Measurements from ENCODE around the gene ELAC2. TPM values are rescaled to one million over a fixed set of nuclear protein-coding genes. Genes with fewer than 3 reads are reported as not detected.

ELAC2 gene
- total RNA-seq, 1 experiment from 2014 or later: 62.7 TPM

GRCh38 chr17:13047011-13047606, 29.3 kb upstream of the ELAC2 start:
- intact Hi-C loops (cut with micrococcal nuclease; ENCODE audit: unreplicated experiment): no loop called here
- Histone ChIP-seq H3K27me3 (ENCODE audit: insufficient read depth, low read depth) (peaks cover 85% of the 10 kb centered on the region), H3K9me2 (ENCODE audit: insufficient read depth) (no peaks in the 10 kb centered on the region), H3K27ac (no peak overlapping the region), H3F3A (ENCODE audit: insufficient read depth, low read depth) (no peaks in the 10 kb centered on the region), H3K4me2 (no peak overlapping the region), H3K9me3 (ENCODE audit: insufficient read depth, low read depth) (no peaks in the 10 kb centered on the region), H3K36me3 (ENCODE audit: low read depth) (no peaks in the 10 kb centered on the region), H3K4me3 (no peak overlapping the region), H3K4me1 (replicated peaks; ENCODE audit: insufficient read depth) (no peaks in the 10 kb centered on the region), H4K20me1 (ENCODE audit: insufficient read depth) (no peaks in the 10 kb centered on the region), H2AFZ (no peak overlapping the region), H3K79me2 (ENCODE audit: low read depth) (no peaks in the 10 kb centered on the region)
- CTCF ChIA-PET: no interaction called here
- no peak for TF ChIP-seq EZH2 (IDR thresholded peaks at IDR 0.05; ENCODE audit: low read depth)
- DNase-seq: no peak
- POLR2A ChIA-PET (ENCODE audit: unreplicated experiment): no interaction called here
- no TSS peak for BruUV-seq (replicated peaks)

- H2AFZ ChIP-seq: no peak overlapping the region
- no peak for TF ChIP-seq CTCF (conservative IDR thresholded peaks at IDR 0.05)
- TF ChIP-seq EZH2 (IDR thresholded peaks at IDR 0.05; ENCODE audit: low read depth): no peak
- DNase-seq: no peak
- no peaks in the 10 kb centered on the region for H4K20me1 ChIP-seq (ENCODE audit: insufficient read depth)
- no peaks in the 10 kb centered on the region for H3K9me2 ChIP-seq (ENCODE audit: insufficient read depth)
- no peaks in the 10 kb centered on the region for H3F3A ChIP-seq (ENCODE audit: insufficient read depth, low read depth)
- no peaks in the 10 kb centered on the region for H3K36me3 ChIP-seq (ENCODE audit: low read depth)
- ChIA-PET POLR2A (ENCODE audit: unreplicated experiment) (interaction anchor here (0.8 kb wide), 1 partner anchor 329 kb away, joined by 13 read pairs; no protein-coding TSS in a partner anchor), CTCF (no interaction called here)
- H3K4me1 ChIP-seq (replicated peaks; ENCODE audit: insufficient read depth): no peaks in the 10 kb centered on the region
- H3K79me2 ChIP-seq (ENCODE audit: low read depth): no peaks in the 10 kb centered on the region
- intact Hi-C loops (cut with micrococcal nuclease; ENCODE audit: unreplicated experiment): no loop called here
- H3K27ac ChIP-seq: no peak overlapping the region
- H3K27me3 ChIP-seq (ENCODE audit: insufficient read depth, low read depth): peaks cover 84% of the 10 kb centered on the region
- no peak overlapping the region for H3K4me3 ChIP-seq
- no TSS peak for BruUV-seq (replicated peaks)
- H3K4me2 ChIP-seq: no peak overlapping the region
- H3K9me3 ChIP-seq (ENCODE audit: insufficient read depth, low read depth): no peaks in the 10 kb centered on the region
Measured at GRCh38 chr17:13046361-13046760, 28.5 kb upstream of the ELAC2 start.

- H3K27ac ChIP-seq: no peak overlapping the region
- no peaks in the 10 kb centered on the region for H4K20me1 ChIP-seq (ENCODE audit: insufficient read depth)
- peaks cover 92% of the 10 kb centered on the region for H3K27me3 ChIP-seq (ENCODE audit: insufficient read depth, low read depth)
- no peaks in the 10 kb centered on the region for H3K4me1 ChIP-seq (replicated peaks; ENCODE audit: insufficient read depth)
- CTCF ChIA-PET: no interaction called here
- TF ChIP-seq CTCF (conservative IDR thresholded peaks at IDR 0.05) (no peak), EZH2 (IDR thresholded peaks at IDR 0.05; ENCODE audit: low read depth) (no peak)
- POLR2A ChIA-PET (ENCODE audit: unreplicated experiment): no interaction called here
- no peaks in the 10 kb centered on the region for H3F3A ChIP-seq (ENCODE audit: insufficient read depth, low read depth)
- H3K4me2 ChIP-seq: no peak overlapping the region
- H3K79me2 ChIP-seq (ENCODE audit: low read depth): no peaks in the 10 kb centered on the region
- DNase-seq: no peak
- no peaks in the 10 kb centered on the region for H3K9me2 ChIP-seq (ENCODE audit: insufficient read depth)
- H3K9me3 ChIP-seq (ENCODE audit: insufficient read depth, low read depth): no peaks in the 10 kb centered on the region
- H2AFZ ChIP-seq: no peak overlapping the region
- no peak overlapping the region for H3K4me3 ChIP-seq
- intact Hi-C loops (cut with micrococcal nuclease; ENCODE audit: unreplicated experiment): no loop called here
- BruUV-seq (replicated peaks): no TSS peak
- no peaks in the 10 kb centered on the region for H3K36me3 ChIP-seq (ENCODE audit: low read depth)
Measured at GRCh38 chr17:13044572-13045065, 26.8 kb upstream of the ELAC2 start.

Measured in PC-9 (cell line).